GM13976 (cell line): ENCODE measurements around the gene MSANTD2.

Experiments
- DNase-seq: peaks from one replicate; pipeline ENCODE4 v3.0.0; 2012; ENCODE audit warnings: low spot score
- CTCF ChIP-seq: IDR thresholded peaks from 2 replicates; pipeline ENCODE4 v1.5.1; 2012; ENCODE audit warnings: borderline replicate concordance, mild to moderate bottlenecking; ENCODE audit not compliant: insufficient read depth; ENCODE audit errors: extremely low read depth, missing control alignments, control extremely low read depth
- in situ Hi-C: fragments of 300-500 bp; cut with MboI; formaldehyde crosslinking; loops from one replicate; pipeline ENCODE4 v1.12.0; 2022; ENCODE audit warnings: low sequenced_read_pairs, mixed read lengths, inconsistent platforms; ENCODE audit not compliant: unreplicated experiment

The MSANTD2 gene

GRCh38 chr11:124756753-124757227 lies 43.4 kb downstream of the MSANTD2 start:
- no peak for DNase-seq
- TF ChIP-seq CTCF = no peak
- in situ Hi-C loops = no loop called here

- DNase-seq = no peak
- in situ Hi-C loops = no loop called here
- no peak for TF ChIP-seq CTCF
Measured at GRCh38 chr11:124756033-124756752, 44.0 kb downstream of the MSANTD2 start.

GRCh38 chr11:124754710-124755109 lies 45.5 kb downstream of the MSANTD2 start:
- no peak for DNase-seq
- in situ Hi-C loops = no loop called here
- TF ChIP-seq CTCF = no peak

- TF ChIP-seq CTCF = no peak
- in situ Hi-C loops = no loop called here
- DNase-seq = no peak
Measured at GRCh38 chr11:124754309-124754708, 45.9 kb downstream of the MSANTD2 start.

- no peak for TF ChIP-seq CTCF
- DNase-seq = no peak
- in situ Hi-C loops = no loop called here
Measured at GRCh38 chr11:124753624-124754023, 46.6 kb downstream of the MSANTD2 start.

- peak; percentile 24 for DNase-seq
- in situ Hi-C loops = no loop called here
- no peak for TF ChIP-seq CTCF
Measured at GRCh38 chr11:124753205-124753604, 47.0 kb downstream of the MSANTD2 start.
